Dendritic cell treated with granulocyte-macrophage colony-stimulating factor and Interleukin-4, amounts not matched to agents 40 ng/mL and 50 ng/mL, for 4 days (primary cell): ENCODE measurements around the gene MORN5.

Experiments used
- H3K27ac Mint-ChIP-seq: one replicate; pipeline ENCODE4 v1.8.0; 2022; ENCODE audit warnings: mild to moderate bottlenecking, mixed read lengths
- H3K27me3 Mint-ChIP-seq: one replicate; pipeline ENCODE4 v1.8.0; 2022; ENCODE audit warnings: mild to moderate bottlenecking, mixed read lengths
- H3K36me3 Mint-ChIP-seq: one replicate; pipeline ENCODE4 v1.8.0; 2022; ENCODE audit warnings: low read depth, mixed read lengths
- H3K4me1 Mint-ChIP-seq: one replicate; pipeline ENCODE4 v1.8.0; 2022; ENCODE audit warnings: low read depth, mixed read lengths
- H3K4me3 Mint-ChIP-seq: one replicate; pipeline ENCODE4 v1.8.0; 2022; ENCODE audit warnings: mild to moderate bottlenecking, moderate library complexity, mixed read lengths
- H3K9me3 Mint-ChIP-seq: one replicate; pipeline ENCODE4 v1.8.0; 2022; ENCODE audit warnings: mixed read lengths
- intact Hi-C: fragments of 100-400 bp; cut with micrococcal nuclease; formaldehyde crosslinking; loops from one replicate; pipeline ENCODE4 v1.15.0; 2022

Gene MORN5

GRCh38 chr9:122215663-122216062 is 56.0 kb downstream of the MORN5 start:
- Mint-ChIP-seq H3K4me3 (no peak overlapping the region), H3K27ac (no peak overlapping the region), H3K4me1 (peaks cover 33% of the 10 kb centered on the region), H3K36me3 (no peaks in the 10 kb centered on the region), H3K9me3 (no peaks in the 10 kb centered on the region), H3K27me3 (peaks cover 86% of the 10 kb centered on the region)
- intact Hi-C loops = no loop called here

- Mint-ChIP-seq H3K9me3 (no peaks in the 10 kb centered on the region), H3K27me3 (peaks cover 92% of the 10 kb centered on the region), H3K4me1 (peaks cover 34% of the 10 kb centered on the region), H3K27ac (no peak overlapping the region), H3K36me3 (no peaks in the 10 kb centered on the region), H3K4me3 (no peak overlapping the region)
- intact Hi-C loops = no loop called here
These were observed 56.6 kb downstream of the MORN5 start for GRCh38 chr9:122216138-122216797.

- intact Hi-C loops = no loop called here
- peaks cover 93% of the 10 kb centered on the region for H3K27me3 Mint-ChIP-seq
- peaks cover 38% of the 10 kb centered on the region for H3K4me1 Mint-ChIP-seq
- H3K9me3 Mint-ChIP-seq = no peaks in the 10 kb centered on the region
- H3K4me3 Mint-ChIP-seq = no peak overlapping the region
- H3K36me3 Mint-ChIP-seq = no peaks in the 10 kb centered on the region
- no peak overlapping the region for H3K27ac Mint-ChIP-seq
These were observed 57.2 kb downstream of the MORN5 start for GRCh38 chr9:122216798-122217418.

GRCh38 chr9:122217640-122218039 is 57.9 kb downstream of the MORN5 start:
- H3K36me3 Mint-ChIP-seq = no peaks in the 10 kb centered on the region
- H3K27ac Mint-ChIP-seq = no peak overlapping the region
- H3K27me3 Mint-ChIP-seq = peaks cover 93% of the 10 kb centered on the region
- no peaks in the 10 kb centered on the region for H3K9me3 Mint-ChIP-seq
- intact Hi-C loops = no loop called here
- no peak overlapping the region for H3K4me3 Mint-ChIP-seq
- H3K4me1 Mint-ChIP-seq = peaks cover 40% of the 10 kb centered on the region

- H3K27ac Mint-ChIP-seq = no peak overlapping the region
- intact Hi-C loops = no loop called here
- peaks cover 43% of the 10 kb centered on the region for H3K4me1 Mint-ChIP-seq
- peak overlapping the region; percentile 27 for H3K4me3 Mint-ChIP-seq
- no peaks in the 10 kb centered on the region for H3K9me3 Mint-ChIP-seq
- peaks cover 92% of the 10 kb centered on the region for H3K27me3 Mint-ChIP-seq
- no peaks in the 10 kb centered on the region for H3K36me3 Mint-ChIP-seq
These were observed 58.6 kb downstream of the MORN5 start for GRCh38 chr9:122218071-122218934.

GRCh38 chr9:122218935-122219855 is 59.5 kb downstream of the MORN5 start:
- Mint-ChIP-seq H3K27me3 (peaks cover 94% of the 10 kb centered on the region), H3K36me3 (no peaks in the 10 kb centered on the region), H3K4me3 (peak overlapping the region; percentile 27), H3K4me1 (peaks cover 41% of the 10 kb centered on the region), H3K27ac (no peak overlapping the region), H3K9me3 (no peaks in the 10 kb centered on the region)
- intact Hi-C loops = no loop called here

- H3K4me1 Mint-ChIP-seq = peaks cover 41% of the 10 kb centered on the region
- H3K27me3 Mint-ChIP-seq = peaks cover 94% of the 10 kb centered on the region
- H3K4me3 Mint-ChIP-seq = peak overlapping the region; percentile 18
- H3K9me3 Mint-ChIP-seq = no peaks in the 10 kb centered on the region
- intact Hi-C loops = no loop called here
- H3K36me3 Mint-ChIP-seq = no peaks in the 10 kb centered on the region
- H3K27ac Mint-ChIP-seq = no peak overlapping the region
These were observed 60.4 kb downstream of the MORN5 start for GRCh38 chr9:122219856-122220672.

- peaks cover 93% of the 10 kb centered on the region for H3K27me3 Mint-ChIP-seq
- H3K9me3 Mint-ChIP-seq = no peaks in the 10 kb centered on the region
- H3K4me1 Mint-ChIP-seq = peaks cover 41% of the 10 kb centered on the region
- no peak overlapping the region for H3K27ac Mint-ChIP-seq
- intact Hi-C loops = no loop called here
- H3K36me3 Mint-ChIP-seq = no peaks in the 10 kb centered on the region
- no peak overlapping the region for H3K4me3 Mint-ChIP-seq
These were observed 61.0 kb downstream of the MORN5 start for GRCh38 chr9:122220673-122221182.

GRCh38 chr9:122221183-122221811 is 61.6 kb downstream of the MORN5 start:
- no peak overlapping the region for H3K4me3 Mint-ChIP-seq
- H3K36me3 Mint-ChIP-seq = no peaks in the 10 kb centered on the region
- no peaks in the 10 kb centered on the region for H3K9me3 Mint-ChIP-seq
- no peak overlapping the region for H3K27ac Mint-ChIP-seq
- intact Hi-C loops = no loop called here
- H3K4me1 Mint-ChIP-seq = peaks cover 41% of the 10 kb centered on the region
- peaks cover 92% of the 10 kb centered on the region for H3K27me3 Mint-ChIP-seq

GRCh38 chr9:122222791-122223190 is 63.1 kb downstream of the MORN5 start:
- Mint-ChIP-seq H3K4me1 (peaks cover 41% of the 10 kb centered on the region), H3K36me3 (no peaks in the 10 kb centered on the region), H3K27me3 (peaks cover 94% of the 10 kb centered on the region), H3K9me3 (no peaks in the 10 kb centered on the region), H3K4me3 (peak overlapping the region; percentile 55), H3K27ac (no peak overlapping the region)
- intact Hi-C loops = no loop called here

GRCh38 chr9:122223435-122223834 is 63.7 kb downstream of the MORN5 start:
- H3K4me1 Mint-ChIP-seq = peaks cover 36% of the 10 kb centered on the region
- peak overlapping the region; percentile 55 for H3K4me3 Mint-ChIP-seq
- intact Hi-C loops = no loop called here
- H3K9me3 Mint-ChIP-seq = no peaks in the 10 kb centered on the region
- no peaks in the 10 kb centered on the region for H3K36me3 Mint-ChIP-seq
- H3K27ac Mint-ChIP-seq = no peak overlapping the region
- H3K27me3 Mint-ChIP-seq = peaks cover 94% of the 10 kb centered on the region

GRCh38 chr9:122225312-122226141 is 65.8 kb downstream of the MORN5 start:
- H3K9me3 Mint-ChIP-seq = no peaks in the 10 kb centered on the region
- H3K4me3 Mint-ChIP-seq = no peak overlapping the region
- peaks cover 16% of the 10 kb centered on the region for H3K4me1 Mint-ChIP-seq
- H3K27me3 Mint-ChIP-seq = peaks cover 73% of the 10 kb centered on the region
- H3K27ac Mint-ChIP-seq = no peak overlapping the region
- H3K36me3 Mint-ChIP-seq = no peaks in the 10 kb centered on the region
- intact Hi-C loops = no loop called here
